NCI-H345 treated with DMSO at 0.1 percent for 48 hours (cell line): ENCODE data around the gene SYT15B.
"Not testable (repeated sequence)": the region's sequence is repeated elsewhere in the genome, so short reads cannot be mapped to it uniquely, and the experiment has no call there.

Experiments
- DNase-seq: peaks from one replicate; lab custom pipeline; 2025; ENCODE audit not compliant: unreplicated experiment; lab: John Stamatoyannopoulos, UW

Gene SYT15B

GRCh38 chr10:47730911-47731310, 32.5 kb downstream of the SYT15B start:
- not testable (repeated sequence) for DNase-seq

- not testable (repeated sequence) for DNase-seq
Measured at GRCh38 chr10:47725740-47726139, 37.7 kb downstream of the SYT15B start.

GRCh38 chr10:47725047-47725446, 38.3 kb downstream of the SYT15B start:
- DNase-seq, result not testable (repeated sequence)

GRCh38 chr10:47724119-47724518, 39.3 kb downstream of the SYT15B start:
- not testable (repeated sequence) for DNase-seq

- DNase-seq, result not testable (repeated sequence)
Measured at GRCh38 chr10:47723362-47723761, 40.0 kb downstream of the SYT15B start.

GRCh38 chr10:47717011-47717769, 46.2 kb downstream of the SYT15B start:
- not testable (repeated sequence) for DNase-seq
